ENCODE measurements around the gene CCL14. TPM values are rescaled to one million over a fixed set of nuclear protein-coding genes. Genes with fewer than 3 reads are reported as not detected.

CCL14 gene
- total RNA-seq, 4 donors from 2014 or later: 2.7 to 25.0 (median 5.6) TPM

DNA sequence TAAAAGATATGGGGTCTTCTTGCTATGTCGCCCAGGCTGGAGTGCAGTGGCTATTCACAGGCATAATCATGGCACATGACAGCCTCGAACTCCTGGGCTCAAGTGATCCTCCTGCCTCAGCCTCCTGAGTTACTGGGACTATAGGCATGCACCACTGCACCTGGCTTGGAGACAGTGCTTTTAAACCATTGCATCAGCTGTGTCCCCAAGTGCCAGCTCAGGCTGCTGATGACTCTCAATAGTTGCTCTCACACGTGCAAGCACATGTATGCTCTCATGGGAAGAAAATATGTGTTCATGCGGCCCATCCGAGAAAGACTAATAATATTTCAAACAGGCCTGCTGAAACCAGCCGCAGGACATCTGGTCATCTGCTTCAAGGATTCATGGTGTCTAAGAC is 14.0 kb downstream of the CCL14 start:
- 71 to 77% methylated on average over 5 to 6 of the region's 6 CpGs for WGBS, 2 donors
- Histone ChIP-seq H3K4me1 (peaks cover 0 to 13% (median 8%) of the 10 kb centered on the region in 3 donors), H3K36me3 (no peaks in the 10 kb centered on the region), H3K4me3 (no peak overlapping the region), H3K9me3 (no peaks in the 10 kb centered on the region), H3K27ac (peak overlapping the region in 1 of 4 donors; percentile 9), H3K27me3 (peaks cover 0 to 6% (median 0%) of the 10 kb centered on the region in 4 donors)
- TF ChIP-seq, protein P1, sequence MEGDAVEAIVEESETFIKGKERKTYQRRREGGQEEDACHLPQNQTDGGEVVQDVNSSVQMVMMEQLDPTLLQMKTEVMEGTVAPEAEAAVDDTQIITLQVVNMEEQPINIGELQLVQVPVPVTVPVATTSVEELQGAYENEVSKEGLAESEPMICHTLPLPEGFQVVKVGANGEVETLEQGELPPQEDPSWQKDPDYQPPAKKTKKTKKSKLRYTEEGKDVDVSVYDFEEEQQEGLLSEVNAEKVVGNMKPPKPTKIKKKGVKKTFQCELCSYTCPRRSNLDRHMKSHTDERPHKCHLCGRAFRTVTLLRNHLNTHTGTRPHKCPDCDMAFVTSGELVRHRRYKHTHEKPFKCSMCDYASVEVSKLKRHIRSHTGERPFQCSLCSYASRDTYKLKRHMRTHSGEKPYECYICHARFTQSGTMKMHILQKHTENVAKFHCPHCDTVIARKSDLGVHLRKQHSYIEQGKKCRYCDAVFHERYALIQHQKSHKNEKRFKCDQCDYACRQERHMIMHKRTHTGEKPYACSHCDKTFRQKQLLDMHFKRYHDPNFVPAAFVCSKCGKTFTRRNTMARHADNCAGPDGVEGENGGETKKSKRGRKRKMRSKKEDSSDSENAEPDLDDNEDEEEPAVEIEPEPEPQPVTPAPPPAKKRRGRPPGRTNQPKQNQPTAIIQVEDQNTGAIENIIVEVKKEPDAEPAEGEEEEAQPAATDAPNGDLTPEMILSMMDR (IDR thresholded peaks at IDR 0.05): no peak
- TF ChIP-seq POLR2A (IDR thresholded peaks at IDR 0.05): no peak
- intact Hi-C loops (cut with DNase I): loop anchor here (10.0 kb wide), 1 partner anchor 172 kb away; no protein-coding TSS in a partner anchor
- no peak for DNase-seq

DNA sequence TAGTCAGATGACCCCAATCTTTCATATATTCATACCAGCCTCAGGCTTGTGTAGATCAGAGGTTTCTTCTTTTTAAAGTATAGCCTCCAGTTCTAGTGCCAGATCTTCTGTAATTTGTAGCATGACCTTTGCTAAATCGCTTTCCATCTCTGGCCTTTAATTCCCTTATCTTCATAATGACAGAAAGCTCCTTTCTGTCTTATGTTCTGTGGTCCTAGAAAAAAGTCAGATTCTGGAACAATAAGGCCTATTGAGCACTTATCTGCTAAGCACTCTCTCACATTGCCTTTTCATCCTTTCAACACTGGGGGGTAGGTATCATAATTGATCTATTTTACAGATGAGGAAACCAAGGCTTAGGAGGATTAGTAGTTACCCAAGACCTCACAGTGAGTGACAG is 14.5 kb downstream of the CCL14 start:
- TF ChIP-seq POLR2A (IDR thresholded peaks at IDR 0.05): no peak
- TF ChIP-seq, protein P1 (IDR thresholded peaks at IDR 0.05): no peak
- Histone ChIP-seq H3K27ac (no peak overlapping the region), H3K4me3 (no peak overlapping the region), H3K9me3 (no peaks in the 10 kb centered on the region), H3K4me1 (peaks cover 0 to 13% (median 8%) of the 10 kb centered on the region in 3 donors), H3K27me3 (peaks cover 0 to 6% (median 0%) of the 10 kb centered on the region in 4 donors), H3K36me3 (no peaks in the 10 kb centered on the region)
- intact Hi-C loops (cut with DNase I): loop anchor here (10.0 kb wide), 1 partner anchor 173 kb away; no protein-coding TSS in a partner anchor
- no peak for DNase-seq
- WGBS, 2 donors: 79 to 88% methylated on average over 1 of the region's 1 CpG

DNA sequence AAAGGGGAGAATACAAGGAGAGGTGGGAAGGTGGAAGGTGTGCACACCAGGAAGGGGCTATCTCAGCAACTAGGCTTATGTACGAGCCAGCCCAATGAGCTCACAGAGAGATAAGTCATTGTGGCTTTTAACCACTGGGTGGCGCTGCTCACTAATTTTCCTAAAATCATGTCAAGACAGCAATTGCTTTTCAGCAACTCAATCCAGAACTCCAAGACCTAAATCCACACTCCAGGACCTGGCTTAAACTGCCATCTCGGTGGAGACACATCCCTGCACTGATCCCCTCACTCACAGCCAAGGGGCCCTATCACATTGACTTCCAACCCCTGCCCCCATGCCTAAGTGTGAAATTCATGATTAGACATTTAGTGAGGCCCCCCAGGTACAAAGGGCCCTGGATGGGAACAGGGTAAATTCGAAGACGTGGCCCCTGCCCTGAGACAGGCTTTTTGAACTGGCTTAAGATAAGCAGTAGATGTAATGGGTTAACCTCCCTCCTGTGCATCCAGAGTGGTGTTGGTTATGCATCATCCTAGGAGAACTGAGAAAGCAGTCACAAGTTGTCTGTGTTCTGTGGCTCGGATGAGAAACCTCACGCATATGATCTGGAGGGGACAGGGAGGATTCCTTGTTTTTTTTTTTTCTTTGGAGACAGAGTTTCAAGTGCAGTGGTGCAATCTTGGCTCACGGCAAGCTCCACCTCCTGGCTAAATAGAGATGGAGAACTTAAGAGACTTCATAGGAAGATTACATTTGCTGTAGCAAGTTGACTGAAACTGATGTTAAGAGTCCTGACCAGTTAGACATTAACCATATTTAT is 16.8 kb downstream of the CCL14 start:
- Histone ChIP-seq H3K9me3 (no peaks in the 10 kb centered on the region), H3K4me3 (no peak overlapping the region), H3K4me1 (peaks cover 0 to 13% (median 6%) of the 10 kb centered on the region in 3 donors), H3K36me3 (no peaks in the 10 kb centered on the region), H3K27me3 (peaks cover 0 to 6% (median 0%) of the 10 kb centered on the region in 4 donors), H3K27ac (no peak overlapping the region)
- peak; percentile 9 for DNase-seq
- no peak for TF ChIP-seq POLR2A (IDR thresholded peaks at IDR 0.05)
- TF ChIP-seq, protein P1 (IDR thresholded peaks at IDR 0.05): peak; percentile 72 to 80 (median 78)
- intact Hi-C loops (cut with DNase I): loop anchor here (10.0 kb wide), 2 partner anchors 175 to 505 kb away; no protein-coding TSS in a partner anchor
- WGBS, 2 donors: 34 to 38% methylated on average over 7 to 8 of the region's 8 CpGs

DNA sequence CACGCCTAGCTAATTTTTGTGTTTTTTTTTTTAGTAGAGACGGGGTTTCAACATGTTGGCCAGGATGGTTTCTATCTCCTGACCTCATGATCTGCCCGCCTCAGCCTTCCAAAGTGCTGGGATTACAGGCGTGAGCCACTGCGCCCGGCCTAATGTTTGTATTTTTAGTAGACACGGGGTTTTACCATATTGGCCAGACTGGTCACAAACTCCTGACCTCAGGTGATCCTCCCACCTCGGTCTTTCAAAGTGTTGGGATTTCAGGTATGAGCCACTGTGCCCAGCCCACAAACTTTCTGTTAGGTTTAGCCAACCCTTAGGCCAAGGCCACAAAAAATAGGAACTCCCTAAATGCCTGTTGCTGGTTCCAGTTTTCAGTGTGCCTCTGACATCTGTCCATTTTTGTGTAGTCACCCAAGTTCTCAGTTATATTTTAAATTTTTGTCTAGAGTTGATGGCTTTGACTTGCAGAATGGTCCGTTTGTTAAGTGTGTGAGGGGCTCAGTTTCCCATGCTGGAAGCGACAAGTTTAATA is 17.9 kb downstream of the CCL14 start:
- Histone ChIP-seq H3K36me3 (no peaks in the 10 kb centered on the region), H3K4me1 (peaks cover 0 to 11% (median 4%) of the 10 kb centered on the region in 3 donors), H3K9me3 (no peaks in the 10 kb centered on the region), H3K27me3 (peaks cover 0 to 6% (median 0%) of the 10 kb centered on the region in 4 donors), H3K27ac (no peak overlapping the region), H3K4me3 (no peak overlapping the region)
- no peak for DNase-seq
- WGBS, 2 donors: 69% methylated on average over 10 of the region's 10 CpGs
- TF ChIP-seq POLR2A (IDR thresholded peaks at IDR 0.05): no peak
- TF ChIP-seq, protein P1 (IDR thresholded peaks at IDR 0.05): no peak
- intact Hi-C loops (cut with DNase I): loop anchor here (10.0 kb wide), 1 partner anchor 506 kb away; no protein-coding TSS in a partner anchor

DNA sequence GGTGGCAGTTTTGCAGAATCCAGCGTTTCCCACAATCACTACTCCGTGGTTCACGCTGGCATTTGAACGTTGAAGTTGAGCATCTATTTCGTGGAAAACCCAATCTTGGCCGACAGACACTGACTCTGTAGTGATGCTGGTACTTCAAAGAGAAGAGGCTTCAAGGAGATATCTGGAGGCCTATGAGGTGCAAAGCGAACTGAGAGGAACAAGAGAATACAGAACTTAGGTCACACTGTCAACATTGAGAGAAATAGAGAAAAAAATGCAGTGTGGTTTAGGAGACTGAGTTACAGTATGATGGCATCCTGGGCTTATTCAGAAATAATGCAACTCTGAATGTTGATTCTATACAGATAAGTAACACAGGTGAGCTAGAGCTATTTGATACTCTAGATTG is 21.3 kb downstream of the CCL14 start:
- H3K36me3 ChIP-seq: no peaks in the 10 kb centered on the region
- WGBS, 2 donors: 91 to 97% methylated on average over 7 of the region's 7 CpGs
- H3K4me1 ChIP-seq: no peaks in the 10 kb centered on the region
- no peak overlapping the region for H3K27ac ChIP-seq
- no peak overlapping the region for H3K4me3 ChIP-seq
- no peaks in the 10 kb centered on the region for H3K9me3 ChIP-seq
- intact Hi-C loops (cut with DNase I): loop anchor here (10.0 kb wide), 1 partner anchor 510 kb away; no protein-coding TSS in a partner anchor
- H3K27me3 ChIP-seq: peaks cover 0 to 13% (median 0%) of the 10 kb centered on the region in 4 donors
- TF ChIP-seq, protein P1 (IDR thresholded peaks at IDR 0.05): no peak
- TF ChIP-seq POLR2A (IDR thresholded peaks at IDR 0.05): no peak
- DNase-seq: no peak

All from esophagus squamous epithelium (tissue), 5 donors.